ENCODE data around the gene COL26A1.
"Not testable (repeated sequence)": the region's sequence is repeated elsewhere in the genome, so short reads cannot be mapped to it uniquely, and the experiment has no call there.

The COL26A1 gene

DNA sequence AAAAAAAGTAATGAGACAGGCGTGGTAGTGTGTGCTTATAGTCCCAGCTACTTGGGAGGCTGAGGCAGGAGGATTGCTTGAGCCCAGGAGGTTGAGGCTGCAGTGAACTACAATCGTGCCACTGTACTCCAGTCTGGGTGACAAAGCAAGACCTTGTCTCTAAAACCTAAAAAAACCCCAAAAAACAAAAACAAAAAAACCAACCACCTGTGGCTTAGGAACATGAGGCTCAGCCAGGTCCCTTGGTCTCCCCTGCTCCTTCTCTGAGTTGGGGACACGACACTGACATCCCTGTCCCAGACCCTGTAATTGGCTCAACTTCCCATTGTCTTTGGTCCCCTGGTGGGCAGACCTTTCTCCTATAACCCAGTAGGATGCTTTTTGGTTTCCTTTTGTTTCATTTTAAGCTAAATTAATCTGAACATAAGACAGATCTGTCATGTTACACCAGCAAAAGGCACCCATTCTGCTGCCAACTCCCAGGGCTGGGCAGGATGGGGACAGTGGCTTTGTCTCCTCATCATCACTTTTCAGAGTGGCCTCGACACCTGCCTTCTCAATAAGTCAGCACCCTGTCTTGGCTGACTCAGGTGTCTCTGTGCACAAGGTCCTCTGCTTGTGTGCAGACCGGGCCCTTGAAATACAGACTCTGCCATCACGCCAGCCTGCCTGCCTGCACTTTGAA lies 192.1 kb downstream of the COL26A1 start:
- no peak for DNase-seq

DNA sequence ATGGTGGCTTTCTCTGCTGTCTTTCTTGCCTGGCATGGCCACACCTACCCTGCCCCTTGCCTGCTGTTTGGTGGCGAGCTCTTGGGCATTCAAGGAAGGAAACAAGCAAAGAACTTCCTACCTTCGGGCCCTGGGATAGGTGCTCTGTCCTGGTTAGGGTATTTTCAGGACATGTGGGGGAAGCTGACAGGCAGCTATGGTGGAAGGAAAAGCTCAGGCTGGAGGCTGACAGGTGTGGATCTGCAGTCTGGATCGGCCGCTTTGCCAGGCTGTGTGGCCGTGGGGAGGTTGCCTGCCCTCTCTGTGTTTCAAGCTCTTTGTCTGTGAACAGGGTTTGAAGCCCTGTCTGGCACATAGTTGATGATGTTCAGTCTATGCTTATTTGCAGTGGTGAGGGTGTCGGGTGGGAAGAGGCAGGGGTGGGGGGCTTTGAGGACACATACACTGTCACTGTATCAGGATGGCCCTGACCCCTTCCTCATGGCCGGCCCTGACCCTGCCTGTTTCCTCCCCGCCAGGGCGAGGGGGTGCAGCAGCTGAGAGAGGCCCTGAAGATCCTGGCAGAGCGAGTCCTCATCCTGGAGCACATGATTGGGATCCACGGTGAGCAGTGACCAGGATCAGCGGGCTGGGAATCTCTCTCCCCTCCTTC lies 192.7 kb downstream of the COL26A1 start:
- DNase-seq: no peak

DNA sequence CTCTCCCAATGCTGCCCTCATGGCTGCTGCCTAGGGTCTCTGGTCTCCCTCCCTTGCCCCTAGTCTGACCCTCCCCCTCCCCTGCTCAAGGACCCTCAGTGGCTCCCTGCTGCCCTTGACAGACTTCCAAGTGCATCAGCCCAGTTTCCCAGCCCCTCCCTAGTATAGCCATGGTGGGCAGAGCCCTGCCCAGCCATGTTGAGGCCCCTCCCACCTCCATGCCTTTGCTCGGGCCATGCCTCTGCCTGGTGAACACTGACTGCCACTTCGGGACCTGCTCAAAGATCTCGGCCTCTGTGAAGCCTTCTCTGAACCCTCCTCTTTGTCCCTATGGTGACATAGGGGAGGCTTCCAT lies 193.2 kb downstream of the COL26A1 start:
- no peak for DNase-seq

DNA sequence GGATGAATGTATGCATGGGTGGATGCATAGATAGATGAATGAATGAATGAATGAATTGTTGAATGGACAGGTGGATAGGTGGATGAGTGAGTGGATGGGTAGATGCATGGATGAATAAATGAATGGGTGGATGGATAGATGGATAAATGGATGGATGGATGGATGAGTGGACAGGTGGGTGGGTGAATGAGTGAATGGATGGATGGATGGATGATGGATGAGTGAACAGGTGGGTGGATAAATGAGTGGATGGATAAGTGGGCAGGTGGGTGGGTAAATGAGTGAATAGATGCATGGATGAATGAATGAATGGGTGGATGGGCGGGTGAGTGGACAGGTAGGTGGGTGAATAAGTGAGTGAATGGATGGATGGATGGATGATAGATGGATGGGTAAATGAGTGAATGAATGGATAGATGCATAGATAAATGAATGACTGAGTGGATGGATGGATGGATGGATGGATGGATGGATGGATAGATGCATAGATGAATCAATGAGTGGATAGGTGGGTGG lies 193.8 kb downstream of the COL26A1 start:
- DNase-seq: no peak

DNA sequence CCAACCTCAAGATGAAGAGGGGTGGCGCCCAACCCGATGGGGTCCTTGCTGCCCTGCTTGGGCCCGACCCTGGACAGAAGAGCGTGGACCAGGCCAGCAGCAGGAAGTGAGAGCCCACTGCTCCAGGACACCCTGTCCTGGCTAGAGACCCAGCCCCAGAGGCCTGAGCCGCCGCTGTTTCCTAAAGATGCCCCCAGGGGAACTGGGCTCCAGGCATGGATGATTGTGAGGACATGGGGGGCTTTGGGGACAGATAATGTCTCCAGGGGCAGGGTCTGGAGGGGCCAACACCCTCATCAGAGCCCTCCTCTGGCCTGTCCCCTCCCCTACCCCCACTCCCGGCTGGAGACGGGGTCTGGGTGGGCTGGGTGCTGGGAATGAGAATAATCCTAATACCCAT lies 194.7 kb downstream of the COL26A1 start:
- no peak for DNase-seq

DNA sequence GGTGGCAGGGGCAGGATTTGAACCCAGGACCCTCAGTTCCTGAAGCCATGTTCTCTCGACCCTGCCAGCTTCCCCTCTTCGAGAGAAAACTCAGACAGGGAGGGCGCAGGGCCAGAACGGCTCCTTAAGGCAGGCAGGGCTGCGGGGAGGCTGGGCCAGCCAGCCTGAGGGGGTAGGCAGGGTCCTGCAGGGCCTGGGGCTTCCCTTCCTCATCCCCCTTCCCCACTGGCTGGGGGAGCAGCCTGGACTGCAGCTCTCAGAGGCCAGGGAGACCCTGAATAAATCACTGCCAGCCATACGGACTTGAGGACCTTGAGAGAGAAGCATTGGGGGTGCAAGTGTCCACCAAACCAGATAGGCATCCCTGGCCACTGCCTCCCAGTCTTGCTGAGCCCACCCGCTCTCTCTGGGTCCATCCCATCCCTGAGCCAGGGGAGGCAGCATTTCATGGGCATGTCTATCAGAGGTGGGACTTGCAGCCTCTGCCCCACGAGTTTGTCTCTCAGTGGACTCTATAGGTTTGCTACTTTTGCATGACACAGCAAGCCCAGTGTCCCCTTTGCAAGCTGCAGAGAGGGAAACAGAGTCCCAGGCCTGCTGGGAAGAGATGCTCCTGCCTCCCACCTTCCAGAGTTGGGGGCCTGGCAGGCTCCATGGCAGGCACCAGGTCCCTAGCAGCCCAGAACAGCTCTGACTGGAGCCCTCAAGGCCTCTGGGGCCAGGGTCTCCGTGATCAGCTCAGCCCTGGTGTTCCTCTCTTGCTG lies 195.5 kb downstream of the COL26A1 start:
- DNase-seq: no peak

DNA sequence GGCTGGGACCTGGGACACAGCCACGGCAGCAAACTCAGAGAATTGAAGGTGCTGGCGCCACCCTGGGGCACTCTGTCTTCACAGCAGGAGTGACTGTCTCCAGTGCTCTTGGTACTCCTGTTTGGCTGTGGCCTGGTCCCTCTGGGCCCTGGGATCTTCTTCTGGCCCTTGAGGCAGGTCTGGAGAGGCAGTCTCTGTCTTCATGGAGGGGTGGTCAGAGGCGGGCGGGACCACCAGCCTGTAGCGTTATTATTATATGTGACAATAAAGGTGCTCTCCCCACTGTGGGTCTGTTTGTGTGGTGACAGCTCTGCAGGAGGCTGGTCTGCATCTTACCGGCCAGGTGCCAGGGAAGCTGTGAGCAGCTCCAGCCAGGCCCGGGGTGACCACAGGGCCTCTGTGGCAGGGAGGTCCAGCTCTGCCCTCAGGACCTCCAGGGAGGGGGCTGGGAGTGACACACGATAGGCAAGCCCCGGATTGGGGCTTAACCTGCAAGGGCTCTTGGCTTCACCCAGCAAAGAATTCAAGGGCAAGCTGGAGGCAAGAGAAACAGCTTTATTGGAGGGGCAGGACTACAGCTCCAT lies 196.2 kb downstream of the COL26A1 start:
- DNase-seq: no peak

DNA sequence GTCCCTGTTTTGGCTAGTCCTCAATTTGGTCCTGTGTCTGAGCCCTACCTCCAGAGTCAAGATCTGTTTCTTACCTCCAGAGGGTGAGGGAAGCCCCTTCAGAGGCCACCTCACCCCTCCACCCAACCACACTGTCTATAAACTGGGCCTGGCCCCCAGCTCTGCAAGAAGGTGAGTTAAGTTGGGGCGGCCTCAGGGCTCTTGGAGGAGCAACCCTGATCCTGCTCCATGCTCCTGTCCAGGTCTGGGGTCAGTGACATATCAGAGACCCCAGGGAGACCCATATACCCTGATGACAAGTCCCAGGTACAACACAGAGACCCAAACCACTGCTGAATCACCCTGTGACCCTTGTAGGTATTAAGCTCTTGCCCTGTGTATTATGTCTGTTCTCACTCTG lies 196.9 kb downstream of the COL26A1 start:
- DNase-seq: no peak

DNA sequence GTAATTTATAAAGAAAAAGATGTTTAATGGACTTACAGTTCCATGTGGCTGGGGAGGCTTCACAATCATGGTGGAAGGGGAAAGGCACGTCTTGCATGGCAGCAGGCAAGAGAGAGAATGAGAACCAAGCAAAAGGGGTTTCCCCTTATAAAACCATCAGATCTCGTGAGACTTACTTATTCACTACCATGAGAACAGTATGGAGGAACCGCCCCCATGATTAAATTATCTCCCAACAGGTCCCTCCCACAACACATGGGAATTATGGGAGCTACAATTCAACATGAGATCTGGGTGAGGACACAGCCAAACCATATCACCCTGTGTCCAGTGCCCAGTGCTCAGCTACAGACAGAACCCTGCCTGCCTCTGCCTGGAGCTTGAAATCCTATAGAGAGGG lies 197.3 kb downstream of the COL26A1 start:
- not testable (repeated sequence) for DNase-seq

DNA sequence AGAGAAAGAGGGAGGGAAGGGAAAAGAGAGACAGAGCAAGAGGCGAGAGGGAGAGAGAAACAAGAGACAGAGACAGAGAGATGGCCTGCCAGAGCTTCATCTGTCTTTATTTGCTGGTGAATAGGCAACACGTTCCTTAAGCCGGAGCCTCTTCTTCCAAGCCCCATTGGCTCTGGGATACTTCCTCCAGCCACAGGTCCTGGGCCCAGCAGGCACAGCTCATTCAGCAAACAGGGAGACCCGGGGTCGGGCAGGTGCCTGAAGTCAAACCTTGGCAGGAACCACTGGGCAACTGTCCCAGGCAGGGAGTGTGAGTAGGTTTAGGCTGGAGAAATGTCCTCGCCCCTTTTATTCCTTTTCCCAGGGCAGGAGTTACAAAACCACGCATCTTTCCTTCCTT lies 198.2 kb downstream of the COL26A1 start:
- no peak for DNase-seq

DNA sequence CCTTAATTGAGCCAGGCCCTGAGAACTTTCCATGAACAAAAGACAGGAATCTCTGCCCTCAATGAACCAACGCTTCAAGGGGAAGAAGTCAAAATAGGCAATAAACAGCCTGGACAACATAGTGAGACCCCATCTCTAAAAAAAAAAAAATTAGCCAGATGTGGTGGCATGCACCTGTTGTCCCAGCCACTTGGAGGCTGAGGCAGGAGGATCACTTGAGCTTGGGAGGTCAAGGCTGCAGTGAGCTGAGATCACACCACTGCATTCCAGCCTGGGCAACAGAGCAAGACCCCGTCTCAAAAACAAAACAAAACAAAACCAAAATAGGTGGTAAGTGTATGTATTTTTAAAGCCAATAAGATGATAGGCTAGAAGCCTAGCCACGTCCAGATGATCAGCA lies 198.6 kb downstream of the COL26A1 start:
- DNase-seq: not testable (repeated sequence)

DNA sequence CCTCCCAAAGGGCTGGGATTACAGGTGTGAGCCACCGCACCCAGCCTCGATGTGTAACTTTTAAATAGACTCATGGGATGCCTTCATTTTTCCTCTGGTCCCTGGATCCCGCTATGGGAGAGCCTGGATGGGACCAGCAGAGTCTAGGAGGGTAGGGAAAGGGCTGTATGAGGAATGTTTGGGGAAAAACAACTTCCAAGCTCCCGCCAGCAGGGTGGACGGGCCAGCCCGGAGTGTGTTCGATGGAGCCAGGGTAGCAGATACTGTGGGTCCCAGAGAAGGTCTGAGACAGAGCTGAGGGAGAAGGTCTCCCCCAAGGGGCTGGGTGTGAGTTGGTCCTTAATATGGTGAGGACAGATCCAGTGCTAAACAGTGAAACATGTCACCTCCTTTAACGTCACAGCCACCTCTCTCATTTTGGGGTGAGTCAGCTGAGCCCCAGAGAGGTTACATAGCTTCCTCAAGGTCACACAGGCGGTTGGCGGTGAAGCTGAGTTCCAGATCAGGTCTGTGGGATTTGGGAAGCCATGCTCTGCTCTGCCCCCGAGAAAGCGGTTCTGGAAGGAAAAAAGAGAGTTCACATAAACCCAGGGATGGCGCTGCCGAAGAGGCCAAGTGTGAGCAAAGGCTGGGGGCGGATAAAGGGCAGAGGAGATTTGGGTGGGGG lies 200.0 kb downstream of the COL26A1 start:
- no peak for DNase-seq

DNA sequence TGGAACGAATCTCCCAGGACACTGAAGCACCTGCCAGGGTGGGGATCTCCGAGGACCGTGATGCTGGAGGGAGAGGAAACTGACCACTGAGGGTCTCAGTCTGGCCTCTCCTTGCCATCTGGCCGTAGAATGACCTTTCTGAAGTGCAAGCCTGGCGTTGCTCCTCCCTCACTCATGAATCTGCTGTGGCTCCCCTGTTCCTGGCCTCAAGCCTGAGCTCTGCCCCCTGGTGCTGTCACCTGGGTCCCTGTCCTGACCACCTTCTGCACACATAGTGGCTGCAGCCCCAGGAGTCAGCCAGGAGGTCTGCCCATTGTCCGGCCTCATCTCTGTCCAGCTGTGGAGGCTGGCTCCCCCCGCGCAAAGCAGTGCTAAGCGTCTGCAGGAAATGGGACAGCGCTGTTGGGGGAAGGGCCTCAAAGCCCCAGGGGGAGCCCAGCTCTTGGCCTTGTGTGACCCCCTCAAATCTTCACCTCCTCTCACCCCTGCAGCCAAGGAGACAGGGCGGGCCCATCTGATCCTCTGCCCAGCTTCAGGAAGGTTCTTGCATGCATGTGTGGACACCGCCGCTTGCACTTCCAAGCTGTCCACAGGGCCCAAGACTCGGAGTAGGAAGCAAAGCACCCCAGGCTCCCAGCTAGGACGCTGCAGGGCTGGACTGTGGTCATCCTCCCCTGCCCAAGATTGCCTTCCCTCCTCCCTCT lies 200.7 kb downstream of the COL26A1 start:
- DNase-seq: no peak

DNA sequence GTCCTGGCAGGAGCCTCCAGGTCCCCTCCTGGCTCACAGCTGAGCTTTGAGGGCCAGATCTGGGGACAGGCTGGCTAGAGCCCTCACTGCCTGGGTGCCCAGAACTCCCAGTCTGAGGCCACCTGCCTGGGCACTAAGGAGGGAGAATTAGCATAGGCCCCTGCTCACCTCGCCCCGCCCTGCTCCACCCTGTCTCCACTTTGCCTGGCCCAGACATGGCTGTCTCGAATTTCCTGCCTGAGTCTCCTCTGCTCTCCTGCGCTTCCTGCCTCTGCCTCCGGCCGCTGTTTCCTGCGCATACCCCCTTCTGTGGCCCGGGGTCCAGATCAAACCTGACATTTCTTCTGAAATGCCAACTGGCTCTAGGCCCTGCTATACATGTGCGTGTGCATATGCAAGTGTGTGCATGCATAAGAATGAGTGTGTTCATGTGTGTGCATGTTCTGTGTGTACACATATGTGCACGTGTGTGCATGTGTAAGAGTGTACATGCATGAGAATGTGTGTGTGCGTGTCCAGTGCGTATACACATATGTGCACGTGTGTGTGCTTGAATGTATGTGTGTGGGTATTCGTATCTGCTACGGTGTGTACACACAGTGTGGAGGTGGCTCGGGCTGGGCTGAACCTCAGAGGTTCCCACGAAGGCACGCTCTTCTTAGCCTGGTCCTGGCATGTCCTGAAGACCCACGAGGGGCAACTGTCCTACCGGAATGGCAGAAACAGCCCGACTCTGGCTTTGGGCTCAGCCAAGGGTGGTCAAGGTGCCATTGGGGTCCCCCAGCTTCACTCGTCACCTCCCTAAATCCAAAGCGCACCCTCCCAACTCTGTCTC lies 201.5 kb downstream of the COL26A1 start:
- DNase-seq: no peak

DNA sequence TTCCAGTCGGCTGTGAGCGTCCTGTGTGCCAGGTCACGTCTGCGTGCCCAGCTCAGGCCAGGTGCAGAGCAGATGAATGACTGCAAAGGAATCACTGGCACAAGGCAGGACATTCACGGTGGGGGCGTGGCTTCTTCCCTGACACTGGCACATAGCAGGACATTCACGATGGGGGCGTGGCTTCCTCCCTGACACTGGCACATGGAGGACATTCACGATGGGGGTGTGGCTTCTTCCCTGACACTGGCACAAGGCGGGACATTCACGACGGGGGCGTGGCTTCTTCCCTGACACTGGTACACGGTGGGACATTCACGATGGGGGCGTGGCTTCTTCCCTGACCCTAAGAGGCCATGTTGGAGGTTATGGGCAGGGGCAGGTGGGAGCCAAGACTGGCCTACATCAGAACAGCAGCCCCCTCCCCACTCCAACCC lies 202.1 kb downstream of the COL26A1 start:
- no peak for DNase-seq

DNA sequence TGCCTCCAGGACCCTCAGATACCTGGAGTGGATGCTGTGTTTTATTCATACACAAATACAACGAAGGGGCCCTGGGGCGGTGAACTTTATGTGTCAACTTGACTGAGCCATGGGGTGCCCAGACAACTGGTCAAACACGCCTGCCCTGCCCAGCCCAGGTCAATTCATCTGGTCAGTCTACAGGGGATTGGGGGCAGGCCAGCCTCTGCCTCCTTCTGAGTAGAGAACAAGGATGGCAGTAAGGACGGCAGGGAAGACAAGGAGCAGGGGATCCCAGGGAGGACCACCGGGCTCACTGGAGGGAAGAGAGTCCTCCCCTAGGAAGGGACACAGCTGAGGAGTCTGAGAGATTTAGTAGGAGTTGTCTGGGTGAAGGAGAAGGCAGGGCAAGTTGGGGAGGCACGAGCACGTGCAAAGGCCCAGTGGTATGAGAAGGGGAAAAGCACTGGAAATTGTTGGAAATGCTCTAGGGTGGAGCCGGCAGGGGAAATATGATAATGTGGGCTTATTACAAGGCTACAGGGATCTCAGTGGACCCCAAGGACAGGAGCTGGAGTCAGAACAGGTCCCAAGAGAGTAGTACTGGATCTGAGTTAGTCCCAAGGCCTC lies 203.0 kb downstream of the COL26A1 start:
- no peak for DNase-seq

DNA sequence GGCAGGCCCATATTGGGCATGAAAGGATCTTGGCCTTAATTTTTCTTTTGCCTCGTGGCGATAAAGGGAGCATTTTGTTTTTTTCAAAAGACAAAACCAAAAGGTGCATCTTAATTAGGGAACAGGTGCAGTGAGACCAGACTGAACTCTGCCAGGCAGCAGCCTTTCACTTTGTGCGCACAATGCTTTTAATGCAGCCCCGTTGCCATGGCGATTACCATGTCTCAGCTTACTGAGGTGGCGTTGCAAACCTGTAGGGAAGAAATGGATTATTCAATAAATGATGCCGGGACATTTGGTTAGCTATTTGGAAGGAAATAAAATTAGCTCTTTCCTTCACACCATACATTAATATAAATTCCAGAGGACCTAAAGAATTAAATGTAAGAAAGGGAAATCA lies 204.6 kb downstream of the COL26A1 start:
- no peak for DNase-seq

DNA sequence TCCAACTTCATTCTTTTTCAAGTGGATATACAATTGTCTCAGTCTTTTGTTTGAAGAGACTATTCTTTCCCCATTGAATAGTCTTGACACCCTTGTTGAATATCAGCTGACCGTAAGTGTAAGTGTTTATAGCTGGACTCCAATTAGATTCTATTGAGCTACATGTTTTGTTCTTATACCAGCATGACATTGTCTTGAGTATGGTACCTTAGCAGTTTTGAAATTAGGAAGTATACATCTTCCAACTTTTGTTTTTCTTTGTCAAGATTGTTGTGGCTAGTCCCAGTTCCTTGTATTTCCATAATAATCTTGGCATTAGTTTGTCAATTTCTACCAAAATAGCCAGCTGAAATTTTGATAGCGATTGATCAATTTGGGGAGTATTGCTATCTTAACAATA lies 209.5 kb downstream of the COL26A1 start:
- no peak for DNase-seq

DNA sequence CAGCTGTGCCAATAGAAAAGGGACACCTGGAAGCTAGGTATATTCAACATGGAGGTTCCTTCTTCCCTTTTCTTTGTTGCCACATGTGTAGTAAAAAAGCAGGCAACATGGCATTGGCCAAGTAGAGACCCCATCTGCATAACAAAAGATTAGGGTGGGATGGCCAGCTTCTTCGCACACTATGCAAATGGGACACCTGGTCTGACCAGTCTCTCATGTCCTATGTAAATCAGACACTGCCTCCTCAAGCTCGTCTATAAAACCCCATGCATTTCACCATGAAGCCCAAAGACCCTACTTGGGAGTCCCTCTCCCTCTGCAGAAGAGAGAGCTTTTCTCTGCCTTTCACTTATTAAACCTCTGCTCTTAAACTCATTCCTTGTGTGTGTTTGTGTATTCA lies 212.5 kb downstream of the COL26A1 start:
- no peak for DNase-seq

DNA sequence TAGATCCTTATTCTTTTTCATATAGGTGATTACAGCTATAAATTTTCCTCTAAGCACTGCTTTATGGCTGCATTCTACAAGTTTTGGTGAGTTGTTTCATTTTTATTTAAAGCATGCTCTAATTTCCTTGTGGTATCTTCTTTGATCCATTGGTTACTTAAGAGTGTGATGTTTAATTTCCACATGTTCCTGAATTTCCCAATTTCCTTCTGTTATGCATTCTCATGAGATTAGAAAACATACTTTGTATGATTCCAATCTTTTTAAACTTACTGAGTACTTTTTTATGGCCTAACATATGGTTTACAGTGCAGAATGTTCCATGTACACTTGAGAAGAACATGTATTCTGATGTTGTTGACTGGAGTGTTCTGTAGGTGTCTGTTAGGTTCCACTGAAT lies 213.0 kb downstream of the COL26A1 start:
- DNase-seq: no peak

DNA sequence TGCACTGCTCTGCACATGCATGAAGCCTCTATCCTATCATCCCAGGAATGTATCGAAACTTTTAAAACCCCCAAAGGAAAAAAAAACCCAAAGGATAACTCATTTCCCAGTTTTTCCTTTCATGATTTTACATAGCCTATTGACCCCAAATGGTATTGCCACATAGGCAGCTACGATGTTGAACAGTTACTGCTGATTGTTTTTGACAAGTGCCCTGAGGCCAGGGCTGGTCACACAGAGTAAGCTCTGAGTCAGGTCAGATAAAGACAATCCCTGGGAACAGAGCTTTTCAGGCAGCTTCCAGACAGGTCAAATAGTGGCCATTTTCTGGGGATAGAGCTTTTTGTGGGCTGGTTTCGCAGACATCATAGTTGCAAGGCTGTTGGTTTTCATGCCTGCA lies 214.3 kb downstream of the COL26A1 start:
- DNase-seq: no peak

All from fibroblast of skin of scalp (primary cell).